Neuronal stem cell (in vitro differentiated cells): ENCODE data around the gene EFCC1.

ENCODE experiments used
- DNase-seq: peaks from one replicate; pipeline ENCODE4 v3.0.0-alpha.2; 2013; ENCODE audit warnings: low spot score
- H2AFZ ChIP-seq: one replicate; pipeline ENCODE4 v1.6.1; 2013; ENCODE audit warnings: mild to moderate bottlenecking, low read length, inconsistent platforms
- H2AK5ac ChIP-seq: 2 replicates; pipeline ENCODE4 v1.6.1; 2013; ENCODE audit warnings: low read depth, mild to moderate bottlenecking, inconsistent platforms, low read length, moderate library complexity, mixed read lengths
- H2BK120ac ChIP-seq: 2 replicates; pipeline ENCODE4 v1.6.1; 2013; ENCODE audit warnings: low read depth, mild to moderate bottlenecking, inconsistent platforms, low read length, moderate library complexity, mixed read lengths
- H2BK12ac ChIP-seq: one replicate; pipeline ENCODE4 v1.6.1; 2013; ENCODE audit warnings: low read length, inconsistent platforms
- H2BK15ac ChIP-seq: 2 replicates; pipeline ENCODE4 v1.6.1; 2013; ENCODE audit warnings: mild to moderate bottlenecking, low read length, inconsistent platforms, mixed read lengths
- H2BK5ac ChIP-seq: one replicate; pipeline ENCODE4 v1.6.1; 2013; ENCODE audit warnings: inconsistent platforms, mild to moderate bottlenecking, low read length, moderate library complexity
- H3K14ac ChIP-seq: one replicate; pipeline ENCODE4 v1.6.1; 2013; ENCODE audit warnings: low read length, inconsistent platforms
- H3K18ac ChIP-seq: 2 replicates; pipeline ENCODE4 v1.6.1; 2013; ENCODE audit warnings: low read length, inconsistent platforms
- H3K23ac ChIP-seq: 2 replicates; pipeline ENCODE4 v1.6.1; 2013; ENCODE audit warnings: low read depth, mild to moderate bottlenecking, mixed read lengths, low read length, inconsistent platforms; ENCODE audit not compliant: poor library complexity
- H3K27ac ChIP-seq: replicated peaks from 3 replicates; pipeline ENCODE4 v1.5.1; 2013; ENCODE audit warnings: low read length, inconsistent platforms
- H3K27me3 ChIP-seq, 3 experiments: 2 replicates each; pipeline ENCODE4 v1.6.1; 2013; ENCODE audit warnings: low read length in 3 of 3, mild to moderate bottlenecking in 2 of 3, inconsistent platforms in 1 of 3, low read depth in 1 of 3, mixed read lengths in 1 of 3, moderate library complexity in 1 of 3; ENCODE audit not compliant: control insufficient read depth in 3 of 3, insufficient read depth in 3 of 3
- H3K36me3 ChIP-seq, 2 donors: replicated peaks in 1 of 2; 2 replicates each; pipeline ENCODE4 v1.6.1; 2013; ENCODE audit warnings: low read length in 2 of 2; ENCODE audit not compliant: control insufficient read depth in 2 of 2, insufficient read depth in 2 of 2
- H3K4ac ChIP-seq: 2 replicates; pipeline ENCODE4 v1.6.1; 2013; ENCODE audit warnings: inconsistent platforms, mild to moderate bottlenecking, low read length, moderate library complexity
- H3K4me1 ChIP-seq, 2 donors: 1 replicate in 1 of 2; 2 replicates in 1 of 2; pipeline ENCODE4 v1.6.1; 2013; ENCODE audit warnings: low read length in 2 of 2, low read depth in 1 of 2; ENCODE audit not compliant: control insufficient read depth in 2 of 2, insufficient read depth in 1 of 2
- H3K4me2 ChIP-seq: one replicate; pipeline ENCODE4 v1.6.1; 2013; ENCODE audit warnings: mild to moderate bottlenecking, low read length, inconsistent platforms; ENCODE audit not compliant: insufficient read depth, poor library complexity, severe bottlenecking
- H3K4me3 ChIP-seq, 2 donors: 2 replicates each; pipeline ENCODE4 v1.5.1; 2013; ENCODE audit warnings: low read length in 2 of 2, mild to moderate bottlenecking in 2 of 2, inconsistent platforms in 1 of 2, moderate library complexity in 1 of 2
- H3K79me1 ChIP-seq: one replicate; pipeline ENCODE4 v1.6.1; 2013; ENCODE audit warnings: low read depth, mild to moderate bottlenecking, inconsistent platforms, low read length, moderate library complexity
- H3K9ac ChIP-seq: one replicate; pipeline ENCODE4 v1.6.1; 2013; ENCODE audit warnings: mild to moderate bottlenecking, low read depth, low read length, inconsistent platforms; ENCODE audit not compliant: poor library complexity
- H3K9me3 ChIP-seq, 2 donors: replicated peaks in 1 of 2; 2 replicates each; pipeline versions ENCODE3 to v1.6.1; 2013; ENCODE audit warnings: low read length in 2 of 2, mild to moderate bottlenecking in 2 of 2, inconsistent platforms in 1 of 2, low read depth in 1 of 2, mixed read lengths in 1 of 2, moderate library complexity in 1 of 2; ENCODE audit not compliant: control insufficient read depth in 2 of 2, insufficient read depth in 1 of 2
- H4K8ac ChIP-seq: one replicate; pipeline ENCODE4 v1.6.1; 2013; ENCODE audit warnings: low read depth, mild to moderate bottlenecking, inconsistent platforms, low read length, moderate library complexity
- H4K91ac ChIP-seq: one replicate; pipeline ENCODE4 v1.6.1; 2013; ENCODE audit warnings: low read length, low read depth, mild to moderate bottlenecking, inconsistent platforms; ENCODE audit not compliant: poor library complexity
- WGBS, 2 donors: extraction: QIAGEN DNeasy Blood & Tissue Kit; methylation state at CpG; one replicate each; pipeline ENCODE4 v1.1.7; 2013; ENCODE audit warnings: missing lambda C conversion rate in 2 of 2, mixed read lengths in 1 of 2; ENCODE audit not compliant: insufficient read length in 2 of 2, insufficient replicate concordance in 1 of 2; ENCODE audit errors: extremely low coverage in 2 of 2; 5-methylcytosine and 5-hydroxymethylcytosine counted together

EFCC1 gene

DNA sequence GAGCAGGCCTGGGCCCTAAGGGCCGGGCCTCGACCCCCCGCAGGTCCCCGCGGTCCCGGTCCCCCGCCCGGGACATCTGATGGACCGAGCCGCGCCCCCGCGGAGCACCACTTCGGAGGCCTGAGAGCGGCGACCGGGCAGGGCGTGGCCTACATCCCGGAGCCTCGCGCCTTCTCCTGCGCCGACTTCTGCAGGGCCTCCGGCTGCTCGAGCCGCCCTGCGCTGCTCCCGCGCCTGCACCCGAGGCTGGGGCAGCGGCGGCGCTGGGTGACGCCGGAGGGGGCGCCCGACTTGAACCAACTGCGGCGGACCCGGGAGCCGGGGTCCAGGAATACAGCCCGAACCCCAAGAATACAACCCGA, 44.6 kb downstream of the EFCC1 start:
- no CpG with 5 or more reads among the region's 43 CpGs for WGBS, 2 donors
- Histone ChIP-seq H3K4ac (no peak overlapping the region), H3K9me3 (peaks cover 8 to 34% of the 10 kb centered on the region in 2 donors)

DNA sequence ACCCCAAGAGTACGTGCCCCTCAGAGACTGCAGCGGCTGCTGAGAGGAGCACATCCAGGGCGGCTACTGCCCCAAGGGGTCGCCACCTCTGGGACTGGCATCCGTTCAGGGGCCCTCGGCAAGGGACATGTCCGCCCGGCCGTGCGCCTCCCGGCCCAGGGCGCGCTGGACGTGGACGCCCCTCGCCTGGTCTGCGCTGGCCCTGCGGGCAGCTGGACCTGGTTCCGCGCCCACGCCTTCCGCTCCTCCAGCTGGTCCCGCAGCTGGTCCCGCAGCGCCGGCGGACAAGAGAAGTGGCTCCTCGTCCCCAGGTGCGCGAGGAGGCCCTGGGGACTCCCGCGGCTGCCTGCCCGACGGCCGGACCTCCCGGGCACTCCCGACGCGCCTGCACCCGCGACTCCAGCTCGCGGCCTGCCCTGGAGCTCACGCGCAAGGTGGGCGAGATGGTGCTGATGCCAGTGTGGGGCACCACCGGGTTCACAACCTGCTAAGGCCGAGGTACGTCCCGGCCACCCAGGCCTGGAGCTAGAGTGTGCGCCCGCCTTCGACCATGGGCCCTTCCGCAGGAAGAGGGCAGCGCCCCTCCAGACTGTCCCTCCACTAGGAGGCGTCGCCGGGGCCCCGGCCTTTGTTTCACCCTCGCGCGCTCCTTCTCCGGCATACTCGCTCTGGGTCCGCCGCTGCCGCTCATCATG, 45.1 kb downstream of the EFCC1 start:
- peaks cover 0 to under 1% of the 10 kb centered on the region in 2 donors for H3K36me3 ChIP-seq
- peak overlapping the region; percentile 63 for H2AK5ac ChIP-seq
- H3K9ac ChIP-seq: no peak overlapping the region
- H4K8ac ChIP-seq: no peak overlapping the region
- H4K91ac ChIP-seq: no peak overlapping the region
- peak overlapping the region; percentile 57 for H3K18ac ChIP-seq
- H3K9me3 ChIP-seq: peaks cover 8 to 30% of the 10 kb centered on the region in 2 donors
- peak overlapping the region; percentile 82 for H3K14ac ChIP-seq
- no peak overlapping the region for H3K4me2 ChIP-seq
- DNase-seq: no peak
- no peak overlapping the region for H2BK15ac ChIP-seq
- H3K27me3 ChIP-seq: no peaks in the 10 kb centered on the region
- H2BK5ac ChIP-seq: peak overlapping the region; percentile 66
- H2BK120ac ChIP-seq: no peak overlapping the region
- H3K27ac ChIP-seq: no peak overlapping the region
- no peak overlapping the region for H2AFZ ChIP-seq
- H3K4me3 ChIP-seq: no peak overlapping the region
- no peak overlapping the region for H3K23ac ChIP-seq
- H2BK12ac ChIP-seq: peak overlapping the region; percentile 16
- H3K4ac ChIP-seq: no peak overlapping the region
- no peaks in the 10 kb centered on the region for H3K79me1 ChIP-seq
- no peaks in the 10 kb centered on the region for H3K4me1 ChIP-seq
- WGBS, 2 donors: no CpG with 5 or more reads among the region's 67 CpGs

More for the DNA sequence above, 44.6 kb downstream of the EFCC1 start:
- Histone ChIP-seq H2BK15ac (no peak overlapping the region), H2BK12ac (no peak overlapping the region), H3K27ac (no peak overlapping the region), H4K8ac (no peak overlapping the region), H4K91ac (no peak overlapping the region), H3K14ac (no peak overlapping the region), H3K79me1 (no peaks in the 10 kb centered on the region), H3K9ac (no peak overlapping the region), H2AFZ (no peak overlapping the region), H2AK5ac (peak overlapping the region; percentile 43), H2BK120ac (no peak overlapping the region), H3K36me3 (peaks cover 0 to 5% of the 10 kb centered on the region in 2 donors), H3K4me1 (no peaks in the 10 kb centered on the region), H2BK5ac (no peak overlapping the region), H3K4me2 (no peak overlapping the region), H3K4me3 (no peak overlapping the region), H3K27me3 (no peaks in the 10 kb centered on the region), H3K18ac (no peak overlapping the region), H3K23ac (no peak overlapping the region)
- DNase-seq: no peak

DNA sequence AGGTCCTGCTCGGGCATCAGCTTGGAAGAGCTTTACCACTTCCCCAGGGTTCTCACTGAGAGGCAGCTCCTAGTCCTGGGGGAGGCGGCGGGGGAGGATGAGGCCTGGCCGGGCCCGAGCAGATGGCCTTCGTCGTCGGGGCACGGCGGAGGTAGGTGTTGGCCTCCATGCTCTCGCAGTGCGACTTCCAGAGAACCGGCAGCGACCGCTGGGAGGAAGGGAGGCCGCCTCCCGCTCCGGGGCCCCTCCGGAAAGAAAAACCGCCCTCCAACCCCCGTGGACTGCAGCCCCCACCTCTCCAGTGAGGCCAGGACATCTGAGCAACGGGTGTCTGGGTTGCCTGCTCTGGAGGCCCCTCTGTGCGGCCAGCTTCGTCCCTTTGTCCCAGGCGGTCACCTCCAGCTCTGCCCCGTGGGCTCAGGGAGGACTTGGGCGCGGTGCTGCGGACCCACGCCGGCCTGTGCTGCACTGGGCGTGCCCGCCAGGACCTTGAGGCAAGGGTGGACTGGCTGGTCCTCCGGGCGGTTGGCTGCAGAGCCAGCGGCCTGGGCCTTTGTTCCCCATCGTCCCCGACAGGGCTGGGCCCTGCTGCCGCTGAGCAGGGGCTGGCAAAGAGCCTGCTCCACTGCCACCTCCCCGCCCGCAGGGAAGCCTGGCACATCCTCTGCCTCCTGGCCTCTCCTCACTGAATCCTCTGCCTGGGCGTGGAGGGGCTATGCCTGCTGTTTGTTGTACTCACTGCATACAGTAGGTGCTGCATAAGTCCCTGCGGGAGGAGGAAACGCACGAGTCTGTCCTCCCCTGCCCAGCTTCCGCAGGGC, 45.8 kb downstream of the EFCC1 start:
- Histone ChIP-seq H3K27me3 (no peaks in the 10 kb centered on the region), H2BK12ac (peak overlapping the region; percentile 16), H2BK15ac (no peak overlapping the region), H3K9ac (no peak overlapping the region), H4K91ac (no peak overlapping the region), H3K4me1 (no peaks in the 10 kb centered on the region), H3K4me2 (no peak overlapping the region), H4K8ac (no peak overlapping the region), H3K4ac (no peak overlapping the region), H2BK120ac (no peak overlapping the region), H2AFZ (no peak overlapping the region), H2AK5ac (peak overlapping the region; percentile 63), H3K9me3 (peaks cover 8 to 27% of the 10 kb centered on the region in 2 donors), H3K79me1 (no peaks in the 10 kb centered on the region), H3K4me3 (no peak overlapping the region), H3K27ac (no peak overlapping the region), H3K14ac (peak overlapping the region; percentile 82), H3K23ac (no peak overlapping the region), H3K36me3 (no peaks in the 10 kb centered on the region), H2BK5ac (peak overlapping the region; percentile 66), H3K18ac (no peak overlapping the region)
- no peak for DNase-seq
- WGBS, 2 donors: no CpG with 5 or more reads among the region's 46 CpGs

DNA sequence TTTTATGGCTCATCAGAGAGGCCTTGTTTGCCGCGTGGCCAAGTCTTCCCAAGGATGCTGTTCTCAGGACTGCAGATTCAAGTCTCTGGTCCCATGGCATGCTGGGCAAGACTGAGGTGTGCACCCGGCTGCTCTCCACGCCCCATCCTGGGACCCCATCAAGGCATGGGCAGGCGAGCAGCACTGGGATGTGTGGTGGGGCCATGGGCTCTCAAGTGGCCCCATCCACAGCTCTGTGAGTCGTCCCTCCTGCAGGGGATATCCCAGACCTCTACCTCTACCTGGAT, 46.4 kb downstream of the EFCC1 start:
- no peak overlapping the region for H2AFZ ChIP-seq
- no peak overlapping the region for H4K91ac ChIP-seq
- H3K9ac ChIP-seq: no peak overlapping the region
- H3K27ac ChIP-seq: no peak overlapping the region
- no peak overlapping the region for H3K4ac ChIP-seq
- H3K79me1 ChIP-seq: no peaks in the 10 kb centered on the region
- H3K18ac ChIP-seq: peak overlapping the region; percentile 83
- H2BK120ac ChIP-seq: no peak overlapping the region
- H3K4me3 ChIP-seq: peak overlapping the region in 1 of 2 donors; percentile 48
- H2BK15ac ChIP-seq: no peak overlapping the region
- no peaks in the 10 kb centered on the region for H3K27me3 ChIP-seq
- H2BK5ac ChIP-seq: no peak overlapping the region
- DNase-seq: no peak
- H4K8ac ChIP-seq: no peak overlapping the region
- H2AK5ac ChIP-seq: no peak overlapping the region
- no peak overlapping the region for H3K14ac ChIP-seq
- no peaks in the 10 kb centered on the region for H3K4me1 ChIP-seq
- H3K36me3 ChIP-seq: no peaks in the 10 kb centered on the region
- no CpG with 5 or more reads among the region's 6 CpGs for WGBS, 2 donors
- no peak overlapping the region for H3K4me2 ChIP-seq
- H2BK12ac ChIP-seq: no peak overlapping the region
- peaks cover 8 to 21% of the 10 kb centered on the region in 2 donors for H3K9me3 ChIP-seq
- no peak overlapping the region for H3K23ac ChIP-seq
